C4-2B (cell line): ENCODE data around the gene ELMO2.

Source experiments
- H3K27ac ChIP-seq: fragments of 450-650 bp; 2 replicates; pipeline ENCODE4 v1.5.1; 2017
- CTCF ChIP-seq: fragments of 450-650 bp; conservative IDR thresholded peaks from 2 replicates; pipeline ENCODE4 v1.5.1; 2017; ENCODE audit warnings: mild to moderate bottlenecking
- ZFX ChIP-seq: fragments of 450-650 bp; IDR thresholded peaks from 2 replicates; pipeline ENCODE4 v1.6.1; 2017

ELMO2 gene

GRCh38 chr20:46367234-46367633 lies 39.2 kb downstream of the ELMO2 start:
- no peak for TF ChIP-seq CTCF
- TF ChIP-seq ZFX, result no peak
- H3K27ac ChIP-seq, result no peak overlapping the region

DNA sequence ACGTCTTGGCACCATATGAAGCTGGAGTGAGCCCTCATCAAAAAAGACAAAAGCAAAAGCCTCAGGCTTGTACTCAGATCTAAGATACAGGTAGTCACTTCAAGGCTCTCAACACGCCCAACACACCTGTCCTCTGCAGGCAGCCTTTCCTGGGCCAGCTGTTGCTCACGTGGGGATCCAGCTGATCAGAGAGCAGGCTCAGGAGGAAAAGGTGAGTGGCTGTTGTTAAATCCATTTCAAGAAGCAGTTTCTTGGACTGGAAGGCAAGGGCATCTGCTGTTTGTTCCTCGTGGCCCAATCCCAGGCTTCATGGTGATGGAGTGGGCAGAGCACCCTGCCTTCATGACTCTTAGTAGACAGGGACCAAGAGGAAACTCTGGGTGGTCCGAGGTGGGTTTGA lies 39.6 kb downstream of the ELMO2 start:
- no peak overlapping the region for H3K27ac ChIP-seq
- TF ChIP-seq ZFX, result no peak
- TF ChIP-seq CTCF, result no peak

DNA sequence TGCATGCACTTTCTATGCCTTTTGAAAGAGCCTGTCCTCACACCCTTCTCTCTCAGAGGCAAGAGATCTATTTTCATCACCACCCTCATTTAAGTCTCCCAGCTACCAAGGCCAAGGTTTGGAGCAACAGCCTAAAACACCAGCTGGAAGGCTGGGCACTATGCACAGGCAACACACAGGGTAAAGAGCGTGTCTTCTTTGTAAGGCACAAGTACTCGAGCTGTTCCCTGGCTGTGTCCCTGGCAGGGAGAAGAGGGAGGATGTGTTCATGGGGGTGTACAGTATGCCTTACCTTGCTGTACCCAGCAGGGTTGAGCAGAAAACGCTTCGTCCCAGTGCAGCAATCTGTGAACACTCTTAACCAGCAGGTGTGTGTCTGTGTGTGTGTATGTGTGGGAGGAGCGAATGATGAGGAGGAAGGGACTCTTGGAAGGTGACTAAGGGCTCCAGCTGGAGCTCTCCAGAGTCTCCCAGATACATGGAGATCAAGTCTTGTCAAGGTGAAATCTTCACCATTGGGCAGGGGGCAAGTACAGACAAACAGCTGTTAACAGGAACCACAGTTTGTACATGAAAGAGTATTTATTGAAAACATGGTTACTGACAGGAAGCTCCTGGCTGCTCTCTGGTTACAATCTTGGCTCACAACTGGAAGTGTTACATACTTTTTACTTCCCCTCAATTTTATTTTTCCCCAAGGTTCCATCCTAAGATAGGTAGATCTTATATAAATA lies 40.8 kb downstream of the ELMO2 start:
- TF ChIP-seq ZFX, result no peak
- TF ChIP-seq CTCF, result no peak
- H3K27ac ChIP-seq, result peak overlapping the region; percentile 97; the same call in 1 of the 2 replicates

GRCh38 chr20:46364670-46365486 lies 41.5 kb downstream of the ELMO2 start:
- H3K27ac ChIP-seq, result peak overlapping the region; percentile 97
- TF ChIP-seq CTCF (no peak), ZFX (no peak)

- TF ChIP-seq ZFX (peak; percentile 71; the same call in 1 of the 2 replicates), CTCF (no peak)
- peak overlapping the region; percentile 97 for H3K27ac ChIP-seq
These were observed 42.3 kb downstream of the ELMO2 start for GRCh38 chr20:46363874-46364669.

GRCh38 chr20:46362921-46363867 lies 43.2 kb downstream of the ELMO2 start:
- H3K27ac ChIP-seq, result peak overlapping the region; percentile 97
- TF ChIP-seq CTCF, result no peak
- no peak for TF ChIP-seq ZFX
